ENCODE results near the gene WDR62.
A peak's percentile ranks its signal among the peaks of the same experiment; 100 is the strongest.
"Not testable (repeated sequence)": the region's sequence is repeated elsewhere in the genome, so short reads cannot be mapped to it uniquely, and the experiment has no call there.

WDR62 gene

GRCh38 chr19:36113425-36113824, 58.7 kb downstream of the WDR62 start:
- no peak for DNase-seq

GRCh38 chr19:36113894-36114720, 59.4 kb downstream of the WDR62 start:
- DNase-seq: peak; percentile 61

- peak; percentile 100 for DNase-seq
Observed at GRCh38 chr19:36114721-36115452, 60.2 kb downstream of the WDR62 start, which contains the start of gene POLR2I. Gene POLR2I, minus strand, starts transcription at chr19:36114875. Its CDS starts 19 bp downstream, at chr19:36114856.

- DNase-seq: no peak
Observed at GRCh38 chr19:36115453-36116343, 61.0 kb downstream of the WDR62 start, which contains the start of gene TBCB. Gene TBCB, plus strand, starts transcription at chr19:36115468. Its CDS starts 93 bp downstream, at chr19:36115561.

GRCh38 chr19:36116344-36116637, 61.6 kb downstream of the WDR62 start:
- DNase-seq: no peak

GRCh38 chr19:36120092-36120983, 65.6 kb downstream of the WDR62 start:
- no peak for DNase-seq

GRCh38 chr19:36120984-36121358, 66.3 kb downstream of the WDR62 start:
- no peak for DNase-seq

GRCh38 chr19:36121486-36122124, 66.9 kb downstream of the WDR62 start:
- DNase-seq: no peak

- no peak for DNase-seq
Observed at GRCh38 chr19:36125557-36125956, 70.9 kb downstream of the WDR62 start.

GRCh38 chr19:36128392-36128736, 73.7 kb downstream of the WDR62 start:
- no peak for DNase-seq

- not testable (repeated sequence) for DNase-seq
Observed at GRCh38 chr19:36131221-36131620, 76.5 kb downstream of the WDR62 start.

- DNase-seq: not testable (repeated sequence)
Observed at GRCh38 chr19:36134867-36135266, 80.2 kb downstream of the WDR62 start.

GRCh38 chr19:36136964-36137686, 82.4 kb downstream of the WDR62 start:
- DNase-seq: no peak

GRCh38 chr19:36139120-36139472, 84.4 kb downstream of the WDR62 start:
- no peak for DNase-seq

GRCh38 chr19:36139473-36140303, 85.0 kb downstream of the WDR62 start, which contains the start of gene CAPNS1:
Gene CAPNS1, plus strand, starts transcription at chr19:36140066. Its CDS starts 946 bp downstream, at chr19:36141012.
- peak; percentile 98 for DNase-seq

- DNase-seq: peak; percentile 79
Observed at GRCh38 chr19:36140304-36141038, 85.8 kb downstream of the WDR62 start.

- DNase-seq: peak; percentile 85
Observed at GRCh38 chr19:36141039-36141927, 86.6 kb downstream of the WDR62 start.

GRCh38 chr19:36142046-36142445, 87.3 kb downstream of the WDR62 start:
- DNase-seq: no peak

Data from right hindlimb (tissue), 1 donor.